GM12872 (cell line): ENCODE results near the gene SYT1.

ENCODE experiments used
- CTCF ChIP-seq: IDR thresholded peaks from 3 replicates; pipeline ENCODE4 v1.5.1; 2011; ENCODE audit warnings: low read depth, mild to moderate bottlenecking, low read length, moderate library complexity; ENCODE audit not compliant: insufficient read depth

SYT1 gene

GRCh38 chr12:79307340-79307739 is 442.8 kb downstream of the SYT1 start:
- no peak for TF ChIP-seq CTCF

- no peak for TF ChIP-seq CTCF
These were observed 444.5 kb downstream of the SYT1 start for GRCh38 chr12:79309039-79309438.

- TF ChIP-seq CTCF = no peak
These were observed 452.7 kb downstream of the SYT1 start for GRCh38 chr12:79317179-79317847.

- TF ChIP-seq CTCF = no peak
These were observed 458.3 kb downstream of the SYT1 start for GRCh38 chr12:79322905-79323304.

GRCh38 chr12:79324571-79324970 is 460.0 kb downstream of the SYT1 start:
- no peak for TF ChIP-seq CTCF

GRCh38 chr12:79326222-79326621 is 461.6 kb downstream of the SYT1 start:
- no peak for TF ChIP-seq CTCF

- TF ChIP-seq CTCF = no peak
These were observed 462.1 kb downstream of the SYT1 start for GRCh38 chr12:79326663-79327062.
